ENCODE results near the gene CSAD.
A peak's percentile ranks its signal among the peaks of the same experiment; 100 is the strongest.

The CSAD gene

GRCh38 chr12:53180220-53180930, at the start of gene CSAD, which contains the start of gene ZNF740:
TSS of gene CSAD (minus strand) at chr12:53180925. CDS start at chr12:53173470, 7,455 bp downstream.
TSS of gene ZNF740 (plus strand) at chr12:53180722. CDS start at chr12:53181984, 1,262 bp downstream.
- CTCF ChIA-PET = interaction anchor here (1.1 to 1.8 kb wide), 2 partner anchors 31 to 172 kb away, joined by 3 to 4 read pairs; no protein-coding TSS in a partner anchor
- POLR2A ChIA-PET = interaction anchor here (0.7 to 3.9 kb wide), 21 partner anchors 8 to 199 kb away, joined by 3 to 27 read pairs (median 3); partner anchors contain the start of genes AAAS, EIF4B, ESPL1 and SP1
- peak; percentile 98 for DNase-seq (ENCODE audit: extremely low spot score)

GRCh38 chr12:53230108-53230845, 49.6 kb upstream of the CSAD start:
- DNase-seq (ENCODE audit: extremely low spot score) = no peak
- TF ChIP-seq NFRKB (IDR thresholded peaks at IDR 0.05) (no peak), ZNF384 (IDR thresholded peaks at IDR 0.05) (no peak), PKNOX1 (IDR thresholded peaks at IDR 0.05) (no peak), ARNT (IDR thresholded peaks at IDR 0.05) (no peak), SUZ12 (IDR thresholded peaks at IDR 0.05) (no peak)
- ChIA-PET CTCF (interaction anchor here (1.5 kb wide), 1 partner anchor 18 kb away, joined by 3 read pairs; no protein-coding TSS in a partner anchor), POLR2A (interaction anchor here (2.9 kb wide), 1 partner anchor 10 kb away, joined by 7 read pairs; no protein-coding TSS in a partner anchor)

More at GRCh38 chr12:53180220-53180930, at the start of gene CSAD, which contains the start of gene ZNF740:
- TF ChIP-seq TARDBP (IDR thresholded peaks at IDR 0.05) (no peak), ARNT (IDR thresholded peaks at IDR 0.05) (no peak), ELF4 (IDR thresholded peaks at IDR 0.05) (peak; percentile 57), L3MBTL2 (conservative IDR thresholded peaks at IDR 0.05) (peak; percentile 51), BHLHE40 (IDR thresholded peaks at IDR 0.05; ENCODE audit: borderline replicate concordance) (no peak), LEF1 (IDR thresholded peaks at IDR 0.05; ENCODE audit: borderline replicate concordance) (no peak)

- ChIA-PET CTCF (interaction anchor here (1.5 kb wide), 1 partner anchor 18 kb away, joined by 3 read pairs; no protein-coding TSS in a partner anchor), POLR2A (interaction anchor here (2.9 kb wide), 1 partner anchor 9 kb away, joined by 7 read pairs; no protein-coding TSS in a partner anchor)
- TF ChIP-seq TARDBP (IDR thresholded peaks at IDR 0.05) (no peak), SUZ12 (IDR thresholded peaks at IDR 0.05) (no peak)
- DNase-seq (ENCODE audit: extremely low spot score) = no peak
These were observed 48.7 kb upstream of the CSAD start for GRCh38 chr12:53229454-53229853.

DNA sequence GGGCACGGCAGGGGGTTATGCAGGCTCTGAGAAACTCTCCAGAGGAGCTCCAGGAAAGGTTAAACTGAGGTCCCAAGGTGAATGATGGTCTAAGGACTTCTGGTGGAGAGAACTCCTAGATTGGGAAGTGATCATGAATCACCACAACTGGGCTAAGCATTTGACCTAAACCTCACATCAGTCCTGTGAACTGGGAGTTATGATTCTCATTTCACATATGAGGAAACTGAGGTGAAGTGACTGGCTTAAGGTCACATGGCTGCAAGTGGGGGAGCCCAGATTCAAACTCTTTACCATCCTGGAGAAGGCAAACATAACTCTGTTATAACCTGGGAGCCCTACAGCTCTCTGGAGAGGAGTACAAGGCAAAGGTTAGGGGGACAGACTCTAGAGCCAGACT, 47.1 kb upstream of the CSAD start:
- DNase-seq (ENCODE audit: extremely low spot score) = no peak
- CTCF ChIA-PET = no interaction called here
- POLR2A ChIA-PET = no interaction called here
- TF ChIP-seq FOXA1 (IDR thresholded peaks at IDR 0.05) (no peak), FOXK2 (IDR thresholded peaks at IDR 0.05) (no peak), HDGF (IDR thresholded peaks at IDR 0.05; ENCODE audit: borderline replicate concordance) (no peak), PKNOX1 (IDR thresholded peaks at IDR 0.05) (no peak), NFRKB (IDR thresholded peaks at IDR 0.05) (no peak), SUZ12 (IDR thresholded peaks at IDR 0.05) (no peak)

DNA sequence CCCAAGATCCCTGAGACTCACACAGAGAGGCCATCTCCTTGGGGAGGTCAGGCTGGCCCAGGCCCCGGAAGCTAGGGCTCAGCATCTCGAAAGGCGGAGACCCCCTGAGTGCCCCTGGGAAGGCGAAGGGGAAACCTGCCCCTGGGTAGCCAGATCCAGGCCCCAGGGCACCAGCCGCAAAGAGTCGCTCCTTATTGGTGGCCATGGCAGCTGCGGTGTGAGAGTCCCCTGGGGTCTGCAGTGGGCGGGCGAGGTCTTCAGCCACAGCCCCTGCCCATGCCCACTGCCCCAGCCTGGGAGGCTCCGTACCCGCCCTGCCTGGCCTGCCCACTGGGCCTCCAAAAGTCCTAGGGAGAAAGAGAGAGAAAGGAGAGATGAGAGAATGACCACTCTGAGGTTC, 46.6 kb upstream of the CSAD start:
- no peak for DNase-seq (ENCODE audit: extremely low spot score)
- ChIA-PET POLR2A (no interaction called here), CTCF (no interaction called here)
- no peak for TF ChIP-seq ZNF384 (IDR thresholded peaks at IDR 0.05)
- no peak for TF ChIP-seq FOXK2 (IDR thresholded peaks at IDR 0.05)
- no peak for TF ChIP-seq HDGF (IDR thresholded peaks at IDR 0.05; ENCODE audit: borderline replicate concordance)
- TF ChIP-seq ARNT (IDR thresholded peaks at IDR 0.05) = no peak
- TF ChIP-seq FOXA1 (IDR thresholded peaks at IDR 0.05) = no peak
- TF ChIP-seq LEF1 (IDR thresholded peaks at IDR 0.05; ENCODE audit: borderline replicate concordance) = no peak
- no peak for TF ChIP-seq L3MBTL2 (conservative IDR thresholded peaks at IDR 0.05)
- TF ChIP-seq FOXM1 (IDR thresholded peaks at IDR 0.05; ENCODE audit: borderline replicate concordance) = no peak
- TF ChIP-seq BHLHE40 (IDR thresholded peaks at IDR 0.05; ENCODE audit: borderline replicate concordance) = no peak
- TF ChIP-seq ELF4 (IDR thresholded peaks at IDR 0.05) = no peak
- TF ChIP-seq CTBP1 (IDR thresholded peaks at IDR 0.05; ENCODE audit: borderline replicate concordance) = no peak
- TF ChIP-seq TARDBP (IDR thresholded peaks at IDR 0.05) = no peak
- no peak for TF ChIP-seq SP1 (IDR thresholded peaks at IDR 0.05)
- no peak for TF ChIP-seq SUZ12 (IDR thresholded peaks at IDR 0.05)
- no peak for TF ChIP-seq PKNOX1 (IDR thresholded peaks at IDR 0.05)

- ChIA-PET POLR2A (no interaction called here), CTCF (no interaction called here)
- no peak for DNase-seq (ENCODE audit: extremely low spot score)
- TF ChIP-seq LEF1 (IDR thresholded peaks at IDR 0.05; ENCODE audit: borderline replicate concordance) = no peak
- TF ChIP-seq CTBP1 (IDR thresholded peaks at IDR 0.05; ENCODE audit: borderline replicate concordance) = no peak
- no peak for TF ChIP-seq NFRKB (IDR thresholded peaks at IDR 0.05)
- no peak for TF ChIP-seq ARNT (IDR thresholded peaks at IDR 0.05)
- no peak for TF ChIP-seq FOXA1 (IDR thresholded peaks at IDR 0.05)
- TF ChIP-seq ELF4 (IDR thresholded peaks at IDR 0.05) = no peak
- TF ChIP-seq BHLHE40 (IDR thresholded peaks at IDR 0.05; ENCODE audit: borderline replicate concordance) = no peak
- no peak for TF ChIP-seq SUZ12 (IDR thresholded peaks at IDR 0.05)
- TF ChIP-seq HDGF (IDR thresholded peaks at IDR 0.05; ENCODE audit: borderline replicate concordance) = no peak
- TF ChIP-seq L3MBTL2 (conservative IDR thresholded peaks at IDR 0.05) = no peak
- TF ChIP-seq TARDBP (IDR thresholded peaks at IDR 0.05) = no peak
- no peak for TF ChIP-seq ZNF384 (IDR thresholded peaks at IDR 0.05)
- TF ChIP-seq SP1 (IDR thresholded peaks at IDR 0.05) = no peak
- TF ChIP-seq FOXM1 (IDR thresholded peaks at IDR 0.05; ENCODE audit: borderline replicate concordance) = no peak
These were observed 46.1 kb upstream of the CSAD start for GRCh38 chr12:53226815-53227214.

Data from HEK293T (cell line).